HG03521 (cell line): ENCODE results near the gene SRRM3.
"Not testable (repeated sequence)": the region's sequence is repeated elsewhere in the genome, so short reads cannot be mapped to it uniquely, and the experiment has no call there.

ENCODE experiments used
- ATAC-seq: cut with Tn5 transposase; IDR thresholded peaks from one replicate; pipeline ENCODE4 v1.9.1; 2021; ENCODE audit warnings: mild to moderate bottlenecking, moderate library complexity; ENCODE audit not compliant: unreplicated experiment

Gene SRRM3

DNA sequence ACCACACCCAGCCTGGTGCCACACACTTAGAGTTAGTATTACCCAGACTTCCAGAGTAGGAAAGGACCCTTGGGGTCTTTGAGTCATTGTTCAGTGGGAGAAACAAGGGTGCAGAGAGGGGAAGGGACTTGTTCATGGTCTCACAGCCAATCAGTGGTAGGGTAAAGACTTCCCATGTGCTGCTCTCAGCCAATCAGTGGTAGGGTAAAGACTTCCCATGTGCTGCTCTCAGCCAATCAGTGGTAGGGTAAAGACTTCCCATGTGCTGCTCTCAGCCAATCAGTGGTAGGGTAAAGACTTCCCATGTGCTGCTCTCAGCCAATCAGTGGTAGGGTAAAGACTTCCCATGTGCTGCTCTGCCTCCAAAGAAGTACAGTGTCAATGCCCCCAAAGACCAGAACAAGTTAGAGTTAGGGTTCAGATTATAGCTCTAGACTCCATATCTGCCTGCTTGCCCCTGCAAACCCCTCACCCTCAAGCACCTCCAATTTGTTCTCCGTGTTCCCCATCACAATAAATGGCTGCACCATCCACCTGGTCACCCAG lies 25.3 kb downstream of the SRRM3 start:
- ATAC-seq: not testable (repeated sequence)

DNA sequence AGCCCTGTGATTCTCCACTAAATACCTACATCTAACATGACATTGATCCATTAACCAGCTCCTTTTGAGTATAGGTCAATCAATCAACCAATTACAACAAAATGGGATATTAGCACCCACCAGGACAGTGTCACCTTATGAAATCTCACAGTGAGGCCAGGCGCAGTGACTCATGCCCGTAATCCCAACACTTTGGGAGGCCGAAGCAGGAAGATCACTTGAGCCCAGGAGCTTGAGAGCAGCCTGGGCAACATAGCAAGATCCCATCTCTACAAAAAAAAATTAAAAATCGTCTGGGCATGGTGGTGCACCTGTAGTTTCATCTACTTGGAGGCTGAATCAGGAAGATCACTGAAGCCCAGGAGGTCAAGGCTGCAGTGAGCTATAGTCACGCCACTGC lies 28.5 kb downstream of the SRRM3 start:
- no peak for ATAC-seq

DNA sequence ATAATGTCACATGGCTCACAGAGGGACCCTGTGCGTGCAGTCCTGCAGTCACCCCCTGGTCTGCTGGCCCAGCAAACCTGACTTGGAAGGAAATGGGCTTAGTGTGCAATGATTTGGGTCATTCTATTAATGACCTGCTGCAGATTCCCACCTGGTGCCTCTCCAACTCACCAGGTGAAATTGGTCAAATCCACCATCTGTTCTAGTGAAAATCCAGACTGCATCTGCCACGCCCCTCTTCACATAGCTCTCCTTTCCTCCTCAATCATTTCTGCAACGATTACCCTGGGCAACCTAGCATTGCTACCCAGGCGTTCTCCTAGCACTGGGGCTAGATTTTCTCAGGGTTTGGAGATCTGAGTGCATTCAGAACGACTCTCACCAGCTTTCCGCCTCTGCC lies 29.4 kb downstream of the SRRM3 start:
- ATAC-seq: no peak

DNA sequence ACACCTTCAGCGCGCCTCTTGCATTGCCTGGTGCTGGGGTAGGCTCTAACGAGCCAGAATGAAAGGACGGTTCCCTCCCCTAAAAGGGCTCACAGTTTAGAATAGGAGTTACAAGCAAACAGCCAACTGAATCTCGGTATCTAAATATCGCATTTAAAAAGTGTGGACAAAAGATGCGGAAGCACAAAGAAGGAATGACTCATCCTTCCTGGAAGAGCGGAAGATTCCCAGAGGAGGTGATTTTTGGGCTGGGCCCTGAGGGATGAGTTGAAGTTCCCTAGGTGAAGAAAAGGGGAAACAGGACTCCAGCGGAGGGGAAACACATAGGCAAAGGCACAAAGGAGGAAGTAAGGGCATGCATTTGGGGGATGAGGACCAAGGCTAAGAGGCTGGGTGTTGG lies 29.9 kb downstream of the SRRM3 start:
- no peak for ATAC-seq

DNA sequence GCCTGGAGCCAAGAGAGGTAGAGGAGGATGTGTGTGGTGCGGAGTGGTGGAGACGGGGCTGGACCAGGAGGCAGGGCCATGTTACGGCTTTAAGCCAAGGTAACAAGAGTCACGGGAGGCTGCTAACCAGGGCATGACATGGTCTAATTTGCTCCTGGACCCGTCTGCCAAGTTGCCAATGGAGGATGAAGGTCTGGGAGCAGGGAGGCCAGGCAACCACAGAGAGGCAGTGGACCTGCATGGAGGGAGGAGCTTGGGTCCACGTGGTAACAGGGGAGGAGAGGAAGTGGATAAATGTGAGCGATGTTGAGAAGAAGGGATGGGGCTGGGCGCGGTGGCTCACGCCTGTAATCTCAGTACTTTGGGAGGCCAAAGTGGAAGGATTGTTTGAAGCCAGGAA lies 31.0 kb downstream of the SRRM3 start:
- ATAC-seq: no peak

DNA sequence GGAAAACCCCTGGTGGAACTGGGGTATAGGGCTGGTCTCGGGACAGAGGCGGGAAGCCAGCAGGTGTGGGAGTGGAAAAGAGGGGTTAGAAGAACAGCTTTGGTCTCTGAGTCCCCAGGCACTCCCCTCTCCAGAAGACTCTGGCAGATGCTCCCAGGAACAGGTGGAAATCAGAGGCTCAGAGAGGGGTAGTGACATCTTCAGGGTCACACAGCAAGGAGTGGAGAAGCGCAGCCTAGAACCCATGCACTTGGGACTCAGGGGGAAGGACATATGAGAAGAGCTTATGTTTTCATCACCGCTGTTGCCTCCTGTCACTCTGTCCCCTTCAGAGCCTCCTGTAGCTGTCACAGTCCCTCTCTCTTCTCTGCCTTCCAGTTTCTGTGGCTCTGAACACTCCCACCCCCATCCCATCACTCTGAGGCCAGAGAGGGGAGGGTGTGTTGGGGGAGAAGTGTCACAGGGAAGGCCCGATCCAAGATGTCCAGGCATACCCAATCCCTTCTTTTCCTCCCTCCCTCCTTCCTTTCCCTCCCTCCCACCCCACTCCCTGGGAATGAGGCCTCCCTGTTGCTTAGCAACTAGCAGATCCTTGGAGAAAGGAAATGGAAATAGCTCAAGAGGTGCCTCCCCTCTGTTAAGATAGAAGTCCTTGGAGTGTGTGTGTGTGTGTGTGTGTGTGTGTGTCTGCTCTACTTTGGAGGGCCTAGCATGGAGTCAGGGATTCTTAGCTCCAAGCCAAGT lies 32.0 kb downstream of the SRRM3 start:
- no peak for ATAC-seq

DNA sequence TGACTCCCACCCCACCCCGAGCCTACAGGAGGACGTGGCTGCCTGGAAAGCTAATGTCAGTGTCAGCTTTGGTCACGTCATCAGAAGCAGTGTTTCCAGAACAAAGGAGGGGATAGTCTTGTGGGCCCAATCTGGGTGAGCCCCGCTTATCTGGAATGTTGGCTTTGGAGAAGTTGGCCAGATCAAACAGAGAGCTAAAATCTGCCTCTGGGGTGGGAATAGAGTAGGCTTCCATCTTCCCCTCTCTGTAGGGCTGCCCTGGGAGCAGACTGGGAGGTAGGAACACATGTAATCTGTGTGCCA lies 32.5 kb downstream of the SRRM3 start:
- no peak for ATAC-seq

DNA sequence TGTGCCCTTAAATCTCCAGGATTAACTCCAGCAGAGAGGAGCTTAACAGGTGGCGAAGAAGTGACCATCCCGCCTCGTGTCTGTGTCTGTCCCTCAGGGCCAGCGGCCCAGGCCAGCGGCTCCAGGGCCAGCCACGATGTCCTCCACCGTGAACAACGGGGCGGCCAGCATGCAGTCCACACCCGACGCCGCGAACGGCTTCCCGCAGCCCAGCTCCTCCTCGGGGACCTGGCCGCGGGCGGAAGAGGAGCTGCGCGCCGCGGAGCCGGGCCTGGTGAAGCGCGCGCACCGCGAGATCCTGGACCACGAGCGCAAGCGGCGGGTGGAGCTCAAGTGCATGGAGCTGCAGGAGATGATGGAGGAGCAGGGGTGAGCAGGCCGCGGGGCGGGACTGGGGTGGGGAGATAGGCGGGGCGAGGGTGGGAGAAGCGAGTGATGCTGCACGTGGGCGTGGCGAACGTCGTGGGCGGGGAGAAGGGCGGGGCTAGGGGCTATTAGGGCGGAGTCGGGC lies 33.3 kb downstream of the SRRM3 start:
- no peak for ATAC-seq

DNA sequence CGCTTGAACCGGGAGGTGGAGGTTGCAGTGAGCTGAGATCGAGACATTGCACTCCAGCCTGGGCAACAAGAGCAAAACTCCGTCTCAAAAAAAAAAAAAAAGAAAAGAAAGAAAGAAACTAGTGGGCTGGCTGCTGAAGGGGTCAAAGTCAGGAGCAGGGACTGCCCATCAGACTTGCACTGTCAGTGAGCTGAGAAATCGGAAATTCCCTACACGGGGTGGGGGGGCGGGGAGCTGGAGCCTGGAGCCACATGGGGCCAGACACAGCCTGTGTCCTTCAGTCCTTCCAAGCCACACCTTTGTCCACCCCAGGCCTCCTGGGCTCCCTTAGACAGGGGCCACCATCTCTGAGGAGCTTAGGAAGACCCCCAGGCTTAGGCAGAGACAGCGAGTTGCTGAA lies 34.5 kb downstream of the SRRM3 start:
- no peak for ATAC-seq

DNA sequence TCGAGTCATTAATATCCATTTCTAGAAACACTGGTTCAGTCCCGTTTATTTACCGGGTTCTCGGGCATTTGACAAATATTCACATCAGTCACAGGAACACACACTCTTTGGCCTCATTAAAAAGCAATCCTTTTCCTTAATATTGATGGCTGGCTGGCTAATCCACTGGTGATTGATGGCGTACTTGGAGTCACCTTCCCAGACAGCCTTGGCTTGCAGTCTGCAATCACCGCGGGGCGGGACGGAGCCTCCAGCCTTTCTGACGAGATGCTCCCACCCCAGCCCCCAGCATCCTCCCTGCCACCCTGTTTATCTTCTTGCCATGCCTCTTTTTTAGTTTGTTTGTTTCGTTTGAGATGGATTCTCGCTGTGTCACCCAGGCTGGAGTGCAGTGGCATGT lies 36.6 kb downstream of the SRRM3 start:
- ATAC-seq: no peak

DNA sequence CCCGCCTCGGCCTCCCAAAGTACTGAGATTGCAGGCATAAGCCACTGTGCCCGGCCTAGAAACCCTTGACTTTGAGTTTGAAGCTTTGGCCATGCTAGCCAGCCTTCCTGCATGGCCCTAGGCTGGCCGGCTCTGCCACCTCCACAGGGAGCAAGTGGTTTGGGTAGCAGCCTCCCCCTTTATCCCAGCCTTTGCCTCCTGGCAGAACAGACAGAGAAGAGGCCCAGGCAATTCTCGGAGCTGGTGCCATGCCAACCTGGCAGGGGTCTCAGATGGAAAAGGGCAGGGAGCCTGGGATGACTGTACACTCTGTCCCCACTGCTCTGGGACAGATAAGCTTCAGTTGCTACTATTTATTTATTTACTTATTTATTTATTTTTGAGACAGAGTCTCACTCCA lies 39.4 kb downstream of the SRRM3 start:
- no peak for ATAC-seq

DNA sequence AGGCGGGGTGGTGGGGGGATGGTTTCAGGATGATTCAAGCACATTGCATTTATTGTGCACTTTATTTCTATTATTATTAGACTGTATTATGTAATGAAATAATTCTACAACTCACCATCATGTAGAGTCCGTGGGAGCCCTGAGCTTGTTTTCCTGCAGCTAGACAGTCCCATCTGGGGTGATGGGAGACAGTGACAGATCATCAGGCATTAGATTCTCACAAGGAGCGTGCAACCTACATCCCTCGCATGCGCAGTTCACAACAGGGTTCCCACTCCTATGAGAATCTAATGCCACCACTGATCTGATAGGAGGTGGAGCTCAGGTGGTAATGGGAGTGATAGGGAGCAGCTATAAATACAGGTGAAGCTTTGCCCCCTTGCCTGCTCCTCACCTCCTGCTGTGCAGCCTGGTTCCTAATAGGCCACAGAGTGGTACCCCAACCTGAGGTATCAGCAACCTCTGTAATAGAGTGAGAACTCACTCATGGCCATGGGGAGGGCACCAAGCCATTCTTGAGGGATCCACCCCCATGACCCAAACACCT lies 40.9 kb downstream of the SRRM3 start:
- not testable (repeated sequence) for ATAC-seq

DNA sequence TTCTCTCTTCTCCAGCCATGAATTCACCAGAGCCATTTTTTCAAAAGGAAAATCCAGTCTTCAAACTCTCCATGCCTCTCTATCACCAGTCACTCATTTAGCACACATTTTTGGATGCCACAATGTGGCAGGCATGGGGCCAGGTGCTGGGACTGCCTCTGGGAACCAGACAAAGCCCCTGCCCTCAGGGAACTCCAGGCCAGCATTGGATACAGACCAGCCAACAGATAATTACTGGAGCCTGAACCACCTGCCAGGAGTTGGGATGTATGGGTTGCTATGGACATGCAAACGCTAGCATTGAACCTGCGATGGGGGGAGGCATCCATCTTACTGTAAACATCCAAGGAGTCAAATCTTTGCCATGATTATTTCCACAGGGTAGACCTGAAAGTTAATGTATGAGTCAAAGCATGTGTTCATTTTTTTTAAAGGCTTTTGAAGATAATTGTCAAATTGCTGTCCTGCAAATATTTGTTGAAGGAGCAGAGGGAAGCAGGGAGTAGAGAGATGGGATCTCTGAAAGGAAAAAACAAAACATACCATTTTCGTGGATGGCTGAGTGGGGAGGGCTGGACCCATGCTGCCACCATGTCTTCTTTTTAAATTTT lies 43.2 kb downstream of the SRRM3 start:
- ATAC-seq: no peak

DNA sequence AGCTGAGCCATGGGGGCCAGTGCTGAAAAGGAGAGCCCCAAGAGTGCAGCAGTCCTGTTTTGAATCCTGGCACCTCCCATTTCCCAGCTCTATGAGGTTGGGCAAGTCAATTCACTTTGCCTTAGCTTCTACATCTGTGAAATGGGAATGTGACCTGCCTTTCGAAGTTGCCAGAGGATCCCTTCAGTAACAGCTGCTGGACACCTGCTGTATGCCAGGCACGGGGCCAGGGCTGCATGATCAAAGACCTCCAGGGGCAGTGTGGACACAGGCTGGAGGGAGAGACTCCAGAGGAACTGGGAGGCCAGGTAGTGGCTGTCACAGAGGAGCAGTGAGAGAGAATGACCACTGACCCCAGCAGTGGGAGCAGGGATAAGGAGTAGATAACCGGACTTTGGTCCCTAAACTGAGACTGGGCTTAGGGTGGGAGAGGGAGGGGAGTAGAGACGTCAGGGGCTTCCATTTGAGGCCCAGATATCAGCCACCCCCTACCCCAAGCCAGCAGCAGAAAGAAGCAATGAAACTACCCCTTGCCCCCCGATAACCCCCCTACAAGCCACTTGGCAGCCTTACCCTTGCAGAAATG lies 45.2 kb downstream of the SRRM3 start:
- ATAC-seq: no peak

DNA sequence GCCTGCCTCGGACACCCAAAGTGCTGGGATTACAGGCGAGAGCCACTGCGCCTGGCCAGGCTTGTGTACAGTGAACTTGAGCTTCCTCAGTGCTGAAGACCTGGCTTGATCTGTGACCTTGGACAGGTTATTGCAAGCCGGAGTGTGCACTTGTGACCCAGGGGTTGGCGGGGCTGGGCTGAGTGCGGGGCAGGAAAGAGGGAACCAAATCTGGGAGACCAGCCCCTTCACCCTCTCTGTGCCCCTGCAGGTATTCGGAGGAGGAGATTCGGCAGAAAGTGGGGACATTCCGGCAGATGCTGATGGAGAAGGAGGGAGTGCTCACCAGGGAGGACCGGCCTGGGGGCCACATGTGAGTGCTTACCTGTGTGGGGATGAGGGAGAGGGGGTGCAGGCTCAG lies 46.2 kb downstream of the SRRM3 start:
- no peak for ATAC-seq

DNA sequence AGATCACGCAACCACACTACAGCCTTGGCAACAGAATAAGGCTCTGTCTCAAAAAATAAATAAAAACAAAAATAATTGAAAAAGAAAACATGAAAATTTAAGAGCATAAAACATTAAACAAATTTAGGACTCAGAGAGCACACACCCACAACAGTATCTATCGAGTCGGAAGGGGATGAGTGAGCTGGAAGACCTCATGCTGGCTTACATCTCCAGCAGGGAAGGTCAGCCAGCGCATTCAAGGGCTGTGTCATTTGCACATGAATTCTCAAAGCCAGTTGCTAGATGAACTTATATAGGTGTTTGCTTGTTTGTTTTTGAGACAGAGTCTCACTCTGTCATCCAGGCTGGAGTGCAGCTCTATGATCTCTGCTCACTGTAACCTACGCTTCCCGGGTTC lies 50.3 kb downstream of the SRRM3 start:
- ATAC-seq: no peak

DNA sequence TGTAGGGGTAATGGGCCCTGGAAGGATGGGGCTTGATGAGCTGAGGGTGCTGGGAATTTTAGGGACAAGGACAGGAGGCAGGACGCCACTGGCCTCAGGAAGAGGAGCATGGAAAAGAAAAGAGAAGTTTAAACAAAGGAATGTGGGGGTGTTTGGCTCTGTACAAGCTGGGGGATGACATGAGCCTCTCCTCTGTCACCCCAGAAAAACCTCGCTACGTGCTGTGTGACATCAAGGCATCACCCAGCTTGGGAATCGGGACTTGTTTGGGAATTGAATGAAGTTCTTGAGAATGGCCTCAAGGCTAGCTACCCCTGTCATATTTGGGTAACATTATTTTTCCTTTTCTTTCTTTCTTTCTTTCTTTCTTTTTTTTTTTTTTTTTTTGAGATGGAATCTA lies 53.1 kb downstream of the SRRM3 start:
- ATAC-seq: no peak

DNA sequence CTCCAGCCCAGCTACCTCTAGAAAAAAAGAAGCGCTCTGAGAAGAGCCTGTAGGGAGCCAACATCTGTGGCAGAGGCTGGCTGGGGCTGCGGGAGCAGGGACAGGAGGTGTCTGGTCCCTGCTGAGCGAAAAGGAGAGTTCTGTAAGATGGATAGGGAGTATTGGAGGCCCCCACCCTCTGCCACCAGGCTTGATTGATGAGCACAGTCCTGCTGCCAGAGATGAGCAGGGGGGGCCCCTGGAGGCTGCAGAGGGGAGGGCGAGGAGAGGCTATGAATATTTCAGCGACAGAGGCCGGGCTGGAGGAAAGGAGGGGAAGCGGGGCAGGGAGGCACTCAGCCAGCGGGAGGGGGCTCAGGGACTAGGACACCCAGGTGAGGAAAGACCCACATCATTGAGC lies 56.3 kb downstream of the SRRM3 start:
- no peak for ATAC-seq

DNA sequence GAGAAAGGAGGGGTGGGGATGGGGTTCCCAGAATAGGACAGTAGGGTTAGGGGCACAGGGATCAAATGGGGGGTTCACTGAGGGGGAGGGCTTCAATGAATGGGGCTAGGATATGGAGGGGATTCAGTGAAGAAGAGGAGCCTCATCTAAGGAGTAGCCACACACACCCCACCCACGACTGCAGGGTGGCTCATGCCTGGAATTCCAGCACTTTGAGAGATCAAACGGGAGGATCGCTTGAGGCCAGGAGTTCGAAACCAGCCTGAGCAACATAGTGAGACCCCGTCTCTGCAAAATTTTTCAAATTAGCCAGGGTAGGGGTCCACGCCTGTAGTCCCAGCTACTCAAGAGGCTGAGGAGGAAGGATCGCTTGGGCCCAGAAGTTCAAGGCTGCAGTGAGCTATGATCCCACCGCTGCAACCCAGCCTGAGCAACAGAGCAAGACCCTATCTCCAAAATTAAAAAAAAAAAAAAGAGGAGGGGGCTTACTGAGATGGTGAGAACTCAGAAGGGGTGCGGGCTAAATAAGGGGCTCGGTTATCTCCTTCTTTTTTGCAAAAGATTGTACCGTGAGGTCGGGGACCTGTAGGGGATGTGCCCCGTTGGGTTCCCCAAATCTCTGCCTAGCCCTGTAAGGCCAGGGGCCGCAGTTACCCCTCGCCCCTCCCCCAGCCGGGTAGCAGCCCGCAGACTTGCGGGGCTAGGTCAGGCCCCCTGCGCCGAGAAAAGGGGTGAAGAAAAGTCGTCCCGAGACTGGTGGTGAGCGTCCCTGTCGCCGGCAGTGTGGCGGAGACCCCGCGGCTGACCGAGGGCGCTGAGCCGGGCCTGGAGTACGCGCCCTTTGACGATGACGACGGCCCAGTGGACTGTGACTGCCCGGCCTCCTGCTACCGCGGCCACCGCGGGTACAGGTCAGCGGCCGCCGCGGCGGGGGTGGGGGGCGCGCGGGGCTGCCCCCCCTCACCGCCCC lies 57.7 kb downstream of the SRRM3 start:
- ATAC-seq: no peak

DNA sequence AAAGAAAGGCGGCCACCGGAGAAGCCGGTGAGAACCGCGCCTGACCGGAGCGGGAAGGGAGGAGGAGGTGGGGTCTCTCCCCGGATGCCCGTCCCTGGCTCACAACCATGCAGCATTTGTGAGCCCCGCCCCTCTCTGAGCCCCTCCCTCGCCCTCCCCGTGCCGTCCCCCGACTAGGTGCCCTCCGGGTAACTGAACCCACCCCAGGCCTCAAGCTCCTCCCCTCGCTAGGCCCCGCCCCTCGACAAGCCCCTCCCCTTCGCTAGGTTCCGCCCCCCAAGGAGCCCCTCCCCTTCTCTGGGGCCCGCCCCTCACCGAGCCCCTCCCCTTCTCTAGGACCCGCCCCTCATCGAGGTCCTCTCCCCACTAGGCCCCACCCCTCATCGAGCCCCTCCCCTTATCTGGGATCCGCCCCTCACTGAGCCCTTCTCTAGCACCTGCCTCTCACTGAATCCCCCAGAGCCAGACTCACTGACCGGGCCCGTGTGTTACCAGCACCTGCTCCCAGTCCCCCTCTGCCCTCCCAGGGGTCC lies 58.5 kb downstream of the SRRM3 start:
- no peak for ATAC-seq

DNA sequence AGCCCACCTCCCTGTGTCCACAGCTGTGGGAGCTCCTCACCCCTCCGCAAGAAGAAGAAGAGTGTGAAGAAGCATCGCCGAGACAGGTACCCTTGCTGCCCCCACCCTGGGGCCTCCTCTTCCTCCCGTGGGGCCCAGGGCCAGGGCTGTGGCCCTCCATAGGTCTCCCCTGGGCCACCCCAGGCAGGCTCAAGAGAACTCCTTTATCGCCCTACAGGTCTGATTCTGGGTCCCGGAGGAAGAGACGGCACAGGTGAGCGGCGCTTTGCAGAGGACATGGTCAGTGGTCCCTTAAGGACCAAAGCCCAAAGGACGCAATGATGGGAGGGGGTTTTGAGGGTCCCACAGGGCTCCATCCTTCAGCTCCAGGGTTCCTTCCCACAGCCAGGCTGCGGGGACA lies 59.6 kb downstream of the SRRM3 start:
- ATAC-seq: no peak
